ENCODE data around the gene CCDC85B.

DNA sequence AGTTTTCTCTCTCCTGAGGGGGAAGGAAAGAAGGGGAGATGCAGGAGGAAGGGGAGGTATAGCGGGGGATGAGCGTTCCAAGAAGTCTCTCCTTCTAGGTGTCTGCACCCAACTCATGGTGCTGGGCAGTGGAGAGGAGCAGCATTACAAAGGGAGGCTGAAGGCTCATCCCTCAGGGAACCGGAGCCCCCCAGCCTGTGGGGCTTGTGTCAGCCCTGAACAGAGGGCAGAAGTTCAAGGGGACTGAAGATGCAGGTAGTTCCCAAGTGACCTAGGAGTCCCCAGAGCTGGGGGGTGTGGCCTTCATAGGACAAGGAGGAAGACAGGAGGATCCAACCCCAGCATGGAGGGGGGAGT, 26.6 kb downstream of the CCDC85B start:
- TF ChIP-seq, protein P1, sequence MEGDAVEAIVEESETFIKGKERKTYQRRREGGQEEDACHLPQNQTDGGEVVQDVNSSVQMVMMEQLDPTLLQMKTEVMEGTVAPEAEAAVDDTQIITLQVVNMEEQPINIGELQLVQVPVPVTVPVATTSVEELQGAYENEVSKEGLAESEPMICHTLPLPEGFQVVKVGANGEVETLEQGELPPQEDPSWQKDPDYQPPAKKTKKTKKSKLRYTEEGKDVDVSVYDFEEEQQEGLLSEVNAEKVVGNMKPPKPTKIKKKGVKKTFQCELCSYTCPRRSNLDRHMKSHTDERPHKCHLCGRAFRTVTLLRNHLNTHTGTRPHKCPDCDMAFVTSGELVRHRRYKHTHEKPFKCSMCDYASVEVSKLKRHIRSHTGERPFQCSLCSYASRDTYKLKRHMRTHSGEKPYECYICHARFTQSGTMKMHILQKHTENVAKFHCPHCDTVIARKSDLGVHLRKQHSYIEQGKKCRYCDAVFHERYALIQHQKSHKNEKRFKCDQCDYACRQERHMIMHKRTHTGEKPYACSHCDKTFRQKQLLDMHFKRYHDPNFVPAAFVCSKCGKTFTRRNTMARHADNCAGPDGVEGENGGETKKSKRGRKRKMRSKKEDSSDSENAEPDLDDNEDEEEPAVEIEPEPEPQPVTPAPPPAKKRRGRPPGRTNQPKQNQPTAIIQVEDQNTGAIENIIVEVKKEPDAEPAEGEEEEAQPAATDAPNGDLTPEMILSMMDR (IDR thresholded peaks at IDR 0.05) = no peak
- TF ChIP-seq POLR2A (IDR thresholded peaks at IDR 0.05) = no peak

All from body of pancreas (tissue), 4 donors.